Measurements from ENCODE around the gene EGFR.

GRCh38 chr7:55260676-55261385 is 242.0 kb downstream of the EGFR start:
- TF ChIP-seq CTCF (IDR thresholded peaks at IDR 0.05) (no peak), POLR2AphosphoS5 (IDR thresholded peaks at IDR 0.05) (no peak), POLR2A (IDR thresholded peaks at IDR 0.05; ENCODE audit: low read depth) (no peak)

All from esophagus muscularis mucosa (tissue), 3 donors.